Embryonic facial prominence (tissue), 1 donor: ENCODE data around the gene SF3B2.
"Not testable (repeated sequence)": the region's sequence is repeated elsewhere in the genome, so short reads cannot be mapped to it uniquely, and the experiment has no call there.

ENCODE experiments used
- DNase-seq: peaks from one replicate; pipeline ENCODE4 v3.0.0-alpha.2; 2016; ENCODE audit errors: extremely low spot score

Gene SF3B2

DNA sequence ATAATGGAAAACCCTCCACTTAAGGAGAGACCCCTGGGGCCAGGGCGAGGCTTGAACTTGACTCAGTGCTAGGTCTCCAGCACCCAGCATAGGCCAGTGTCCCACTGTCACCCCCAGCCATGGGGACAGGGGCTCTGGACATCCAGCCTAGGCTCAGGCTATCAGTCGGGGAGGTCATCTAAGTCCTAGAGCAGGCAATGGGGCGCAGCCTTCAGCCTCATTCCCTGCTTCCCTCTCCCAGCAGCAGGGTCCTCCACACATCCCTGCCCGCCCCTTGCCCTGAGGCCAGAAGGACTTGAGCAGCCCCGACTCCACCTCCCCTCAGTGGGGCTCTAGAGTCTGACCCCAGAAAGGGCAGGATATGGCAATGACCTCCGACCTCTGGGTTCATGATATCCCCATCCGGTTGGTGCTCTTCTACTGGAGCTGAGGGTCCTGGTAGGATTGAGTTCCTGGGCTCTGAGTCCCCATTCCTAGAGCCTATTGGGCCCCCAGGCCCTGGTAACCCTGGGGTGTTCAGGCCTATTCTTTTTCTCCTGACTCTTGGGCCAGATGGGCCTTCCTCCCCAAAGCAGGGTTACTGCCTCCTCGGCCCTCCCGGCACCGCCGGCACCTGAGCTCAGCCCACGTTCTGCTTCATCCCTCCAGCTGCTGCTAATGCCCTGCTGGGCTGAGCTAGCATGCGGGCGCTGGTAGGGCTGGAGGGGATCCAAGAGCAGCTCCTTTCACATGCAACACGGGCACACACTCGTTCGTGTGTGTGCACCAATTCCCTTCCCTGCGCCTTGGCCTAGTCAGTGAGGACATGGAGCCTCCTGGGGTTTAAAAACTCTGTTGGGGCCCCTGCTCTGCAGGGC is 36.0 kb upstream of the SF3B2 start:
- DNase-seq = no peak

DNA sequence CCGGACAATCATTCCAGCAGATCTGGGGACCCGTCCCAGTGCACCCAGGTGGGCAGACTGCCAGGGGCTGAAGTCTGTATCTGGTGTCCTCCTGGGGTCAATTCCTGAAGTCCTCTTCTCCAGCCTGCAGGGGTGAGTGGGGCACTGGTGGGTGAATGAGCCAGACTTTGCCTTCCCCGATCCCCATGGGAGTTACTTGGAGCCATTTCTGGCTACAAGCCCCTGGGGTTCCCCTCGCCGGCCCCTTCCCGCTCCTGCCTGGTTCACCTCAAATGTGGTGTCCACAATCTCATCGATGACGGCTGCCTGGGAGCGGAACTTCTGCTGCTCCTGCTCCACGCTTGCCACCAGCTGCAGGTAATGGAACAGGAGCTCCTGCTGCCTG is 35.4 kb upstream of the SF3B2 start:
- DNase-seq = no peak

- no peak for DNase-seq
Measured at GRCh38 chr11:66017321-66017720, 34.8 kb upstream of the SF3B2 start.

- no peak for DNase-seq
Measured at GRCh38 chr11:66020212-66020611, 32.0 kb upstream of the SF3B2 start.

DNA sequence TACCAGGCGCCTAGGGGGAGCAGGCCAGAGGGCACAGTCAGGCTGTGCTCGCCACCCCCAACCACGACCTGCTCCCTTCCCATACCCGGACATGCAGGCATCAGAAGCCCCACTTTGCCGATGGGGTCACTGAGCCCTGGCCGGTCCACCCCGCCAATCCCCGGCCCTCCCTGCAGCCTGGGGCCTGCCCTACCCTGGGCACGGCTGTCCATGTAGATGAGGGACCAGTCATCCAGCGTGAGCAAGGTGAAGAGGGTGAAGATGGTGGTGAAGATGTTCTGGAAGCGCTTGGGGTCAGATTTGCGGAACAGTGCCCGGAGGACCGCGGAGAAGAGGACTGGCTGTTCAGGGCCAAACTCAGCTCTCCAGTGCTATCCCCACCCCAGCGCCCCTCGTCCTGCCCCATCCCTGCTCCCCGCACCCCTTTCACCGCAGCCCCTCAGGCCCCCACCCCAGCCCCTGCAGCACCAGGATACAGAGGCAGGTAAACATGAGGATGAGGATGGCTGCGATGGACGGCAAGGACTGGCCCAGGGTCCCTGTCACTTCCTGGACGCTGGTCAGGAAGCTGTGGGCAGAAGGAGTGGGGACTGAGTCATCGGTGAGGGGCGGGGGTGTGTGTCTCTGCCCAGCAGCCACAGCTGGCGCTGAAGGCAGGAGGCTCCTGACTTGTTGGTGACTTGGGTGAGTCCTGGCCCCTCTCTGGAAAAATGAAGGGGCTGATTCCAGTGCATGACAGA is 31.4 kb upstream of the SF3B2 start:
- DNase-seq = no peak

DNA sequence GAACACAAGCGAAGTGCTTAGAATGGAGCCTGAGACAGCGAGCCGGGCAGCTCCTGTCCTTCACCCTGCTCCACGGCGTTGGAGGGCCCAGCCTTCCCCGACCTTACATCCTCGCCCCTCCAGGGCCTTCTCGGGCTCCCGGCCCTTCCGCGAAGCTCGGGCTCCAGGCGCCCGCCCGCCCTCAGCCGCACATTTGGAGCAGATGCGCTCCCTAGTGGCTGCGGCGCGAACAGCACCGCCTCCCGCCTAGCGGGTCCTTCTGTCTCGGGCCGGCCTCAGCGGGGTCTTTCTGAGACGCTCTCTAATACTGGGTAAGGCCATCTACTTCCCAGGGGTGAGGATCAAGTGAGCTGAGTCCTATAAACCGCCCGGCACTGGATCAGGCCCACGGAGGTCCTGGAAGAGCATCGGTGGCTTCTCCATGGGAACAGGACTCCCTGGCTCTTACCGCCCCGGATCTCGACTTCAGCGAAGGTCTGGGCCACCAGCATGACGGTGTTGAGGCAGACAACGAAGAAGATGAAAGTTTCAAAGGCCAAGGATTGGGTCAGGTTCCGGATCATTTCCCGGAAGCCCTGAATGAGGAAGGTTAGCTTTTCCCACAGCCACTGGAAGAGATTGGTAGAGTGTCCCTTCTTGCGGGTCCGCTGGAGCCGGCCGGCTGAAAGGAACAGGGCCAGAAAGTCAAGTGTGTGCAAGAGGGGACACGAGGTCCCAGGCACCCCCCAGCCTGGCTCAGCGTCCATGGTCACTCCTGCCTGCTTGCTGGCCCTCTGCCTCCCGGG is 29.6 kb upstream of the SF3B2 start:
- DNase-seq = no peak

GRCh38 chr11:66023186-66023440 is 29.1 kb upstream of the SF3B2 start:
- DNase-seq = not testable (repeated sequence)

GRCh38 chr11:66026017-66026529 is 26.1 kb upstream of the SF3B2 start, which contains the start of gene CATSPER1:
CATSPER1 (minus strand) TSS chr11:66026479; CDS start chr11:66026379, 100 bp downstream.
- DNase-seq = no peak

DNA sequence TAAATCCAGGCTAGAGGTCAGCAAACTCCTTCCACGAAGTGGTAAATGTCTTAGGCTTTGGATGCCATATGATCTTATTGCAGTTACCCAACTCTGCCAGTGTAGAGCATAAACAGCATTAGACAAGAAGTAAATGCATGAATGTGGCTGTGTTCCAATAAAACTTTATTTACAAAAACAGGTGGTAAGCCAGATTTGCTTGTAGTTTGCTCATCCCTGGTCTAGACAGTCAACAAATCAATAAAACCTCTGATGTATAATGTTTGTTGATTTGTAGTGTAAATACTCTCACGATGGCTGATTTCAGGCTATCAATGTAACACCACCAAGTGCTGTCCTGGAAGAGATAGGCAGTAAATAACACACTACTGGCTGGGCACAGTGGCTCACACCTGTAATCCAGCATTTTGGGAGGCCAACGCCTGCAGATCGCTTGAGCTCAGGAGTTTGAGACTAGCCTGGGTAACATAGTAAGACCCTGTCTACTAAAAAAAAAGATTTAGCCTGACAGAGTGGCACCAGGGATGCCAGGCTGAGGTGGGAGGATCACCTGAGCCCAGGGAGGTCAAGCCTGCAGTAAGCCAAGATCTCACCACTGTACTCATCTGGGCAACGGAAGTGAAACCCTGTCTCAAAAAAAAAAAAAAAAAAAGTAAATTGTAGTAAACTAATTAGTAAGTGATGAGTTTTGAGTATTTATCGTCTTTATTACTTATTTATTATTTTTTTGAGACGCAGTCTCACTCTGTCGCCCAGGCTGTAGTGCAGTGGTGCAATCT is 19.0 kb upstream of the SF3B2 start:
- DNase-seq = no peak

DNA sequence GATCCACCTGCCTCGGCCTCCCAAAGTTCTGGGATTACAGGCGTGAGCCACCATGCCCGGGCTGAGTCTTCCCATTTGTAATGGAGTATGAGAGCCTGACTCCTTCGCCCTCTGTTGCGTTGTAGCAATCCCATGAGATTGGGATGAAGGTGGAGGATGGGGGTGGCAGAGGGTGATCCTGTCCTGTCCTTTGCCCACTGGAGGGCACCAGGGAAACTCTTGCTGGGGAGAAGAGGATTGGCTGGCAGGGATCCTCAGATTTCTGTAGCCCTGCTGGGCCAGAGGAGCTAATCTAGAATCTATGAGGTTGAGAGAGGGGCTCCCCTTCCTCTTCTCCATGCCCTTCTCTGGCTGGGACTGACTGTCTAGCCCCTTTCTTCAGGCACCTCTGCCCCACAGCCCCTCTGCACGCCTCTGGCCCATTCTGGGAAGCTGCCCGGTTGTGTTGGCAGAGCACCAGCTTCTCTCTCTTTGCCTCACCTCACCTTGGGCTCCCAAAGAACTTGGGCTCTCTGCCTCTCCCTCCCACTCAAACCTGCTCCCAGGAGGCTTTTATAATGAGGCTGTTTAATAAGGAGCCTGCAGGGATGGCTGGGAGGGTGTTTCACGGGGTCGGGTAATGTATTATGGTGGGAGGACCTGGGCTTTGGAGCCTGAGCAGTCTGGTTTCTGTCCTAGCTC is 16.4 kb upstream of the SF3B2 start:
- DNase-seq = no peak

DNA sequence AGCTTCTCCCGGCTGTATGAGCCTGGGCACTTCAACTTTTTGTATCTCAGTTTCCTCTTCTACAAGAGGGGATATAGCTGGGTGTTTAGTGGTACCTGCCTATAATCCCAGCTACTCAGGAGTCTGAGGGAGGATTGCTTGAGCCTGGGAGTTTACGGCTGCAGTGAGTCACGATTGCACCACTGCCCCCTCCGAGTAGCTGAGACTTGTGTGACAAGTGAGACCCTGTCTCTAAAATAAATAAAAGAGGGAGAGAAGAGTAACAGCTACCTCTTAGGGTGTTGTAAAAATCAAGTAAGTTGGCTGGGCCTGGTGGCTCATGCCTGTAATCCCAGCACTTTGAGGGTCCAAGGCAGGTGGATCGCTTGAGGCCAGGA is 15.8 kb upstream of the SF3B2 start:
- no peak for DNase-seq

DNA sequence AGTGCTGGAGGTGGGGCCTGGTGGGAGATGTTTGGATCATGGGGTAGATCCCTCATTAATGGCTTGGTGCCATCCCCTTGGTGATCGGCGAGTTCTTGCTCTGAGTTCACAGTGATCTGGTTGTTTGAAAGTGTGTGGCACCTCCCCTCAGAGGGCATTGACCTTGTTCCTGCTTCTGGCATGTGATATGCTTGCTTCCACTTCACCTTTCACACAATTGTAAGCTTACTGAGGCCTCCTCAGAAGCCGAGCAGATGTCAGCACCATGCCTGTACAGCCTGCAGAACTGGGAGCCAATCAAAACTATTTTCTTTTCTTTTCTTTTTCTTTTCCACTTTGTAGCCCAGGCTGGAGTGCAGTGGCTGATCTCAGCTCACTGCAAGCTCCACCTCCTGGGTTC is 14.8 kb upstream of the SF3B2 start:
- DNase-seq = no peak

DNA sequence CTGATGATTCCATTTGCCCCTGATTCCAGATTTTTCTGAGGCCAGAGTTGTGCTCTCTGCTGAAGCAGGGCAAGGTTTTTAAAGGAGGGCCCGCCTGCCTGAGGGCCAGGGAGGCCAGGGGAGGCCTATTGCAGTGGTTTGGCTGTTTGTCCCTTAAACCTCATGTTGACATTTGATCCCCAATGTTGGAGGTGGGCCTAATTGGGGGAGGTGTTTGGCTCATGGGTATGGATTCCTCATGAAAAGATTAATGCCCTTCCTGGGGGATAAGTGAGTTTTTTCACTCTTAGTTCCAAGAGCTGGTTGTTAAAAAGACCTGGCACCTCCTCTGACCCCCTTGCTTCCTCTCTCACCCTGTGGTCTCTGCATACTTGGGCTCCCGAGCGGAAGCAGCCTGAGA is 12.4 kb upstream of the SF3B2 start:
- DNase-seq = no peak

- no peak for DNase-seq
Measured at GRCh38 chr11:66042227-66042995, 9.8 kb upstream of the SF3B2 start.

DNA sequence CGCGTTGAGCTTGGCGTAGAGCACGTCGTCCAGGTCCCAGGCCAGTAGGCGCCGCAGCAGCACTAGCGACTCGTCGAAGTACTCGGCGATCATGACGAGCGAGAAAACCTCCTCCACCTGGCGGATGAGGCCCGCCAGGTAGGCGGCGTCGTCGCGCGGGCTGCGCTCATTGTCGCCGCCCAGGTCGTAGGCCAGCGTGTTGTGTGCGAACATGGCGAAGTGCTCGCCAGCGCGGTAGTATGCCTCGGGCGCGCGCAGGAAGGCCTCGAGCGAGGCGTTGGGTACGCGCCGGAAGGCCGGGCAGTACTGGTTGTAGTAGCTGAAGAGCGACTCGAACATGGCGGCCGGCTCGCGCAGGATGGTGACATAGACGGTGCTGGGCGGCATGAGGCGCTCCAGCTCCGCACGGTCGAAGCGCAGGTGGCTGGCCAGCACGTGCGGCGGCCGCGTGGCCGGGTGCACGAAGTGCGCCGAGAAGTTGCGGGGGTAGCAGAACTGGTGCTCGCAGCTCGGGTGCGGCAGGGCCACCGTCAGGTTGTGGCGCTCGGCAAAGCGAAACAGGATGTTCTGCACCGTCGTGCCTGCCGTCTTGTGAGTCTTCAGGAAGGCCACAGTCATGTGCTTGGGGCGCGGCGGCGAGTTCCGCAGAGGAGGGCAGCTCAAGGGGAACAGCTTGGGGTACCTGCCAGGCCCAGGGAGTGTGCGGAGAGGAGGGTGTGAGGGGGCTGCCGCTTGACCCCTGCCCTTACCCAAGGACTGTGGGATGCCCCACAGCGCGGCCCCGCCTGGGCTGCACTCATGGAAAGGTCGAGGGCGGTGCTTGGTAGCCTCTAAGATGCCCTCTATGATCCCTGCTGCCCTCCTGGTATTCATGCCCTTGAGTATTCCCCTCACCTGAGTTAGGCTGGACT is 8.9 kb upstream of the SF3B2 start:
- no peak for DNase-seq

DNA sequence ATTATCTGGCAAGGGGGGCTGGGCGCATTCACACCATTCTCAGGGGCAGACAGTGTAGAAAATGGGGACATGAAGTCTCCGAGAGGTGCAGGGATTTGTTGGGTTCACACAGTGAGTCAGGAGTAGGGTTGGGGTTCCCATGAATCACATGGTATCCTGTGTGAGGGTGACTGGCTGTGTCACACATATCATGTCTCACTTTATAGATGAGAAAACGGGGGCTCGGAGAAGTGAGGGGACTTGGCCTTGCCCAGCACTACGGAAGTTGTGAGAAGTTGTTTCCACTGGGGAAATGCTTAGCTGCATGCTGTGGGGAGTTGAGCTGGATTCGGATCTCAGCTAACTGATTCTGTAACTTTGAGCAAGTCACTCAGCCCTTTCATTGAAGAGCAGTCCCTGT is 7.4 kb upstream of the SF3B2 start:
- DNase-seq = no peak

DNA sequence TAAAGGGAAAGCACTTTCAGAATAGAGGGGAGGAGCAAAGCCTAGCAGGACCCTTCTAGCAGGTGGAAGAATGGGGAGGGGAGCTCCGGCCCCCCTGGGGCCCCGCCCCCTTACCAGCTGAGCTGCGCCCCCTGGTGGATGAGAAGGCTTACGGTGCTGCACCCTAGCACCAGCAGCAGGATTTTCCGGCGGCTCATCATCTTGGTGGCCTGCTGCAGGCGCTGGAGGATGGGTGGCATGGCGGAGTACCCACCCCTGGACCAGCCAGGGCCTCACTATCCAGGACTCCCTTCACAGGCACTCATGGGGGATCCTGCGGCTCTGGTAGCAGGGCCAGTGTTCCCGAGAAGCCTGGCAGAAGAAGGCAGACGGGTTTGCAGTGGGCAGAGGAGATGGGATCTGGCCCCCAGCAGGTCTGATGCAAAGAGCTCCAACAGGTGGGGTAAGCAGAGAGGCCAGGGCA is 7.0 kb upstream of the SF3B2 start:
- no peak for DNase-seq

- DNase-seq = no peak
Measured at GRCh38 chr11:66046901-66047300, 5.3 kb upstream of the SF3B2 start.
